ENCODE results near the gene IER3IP1. TPM values are rescaled to one million over a fixed set of nuclear protein-coding genes. Genes with fewer than 3 reads are reported as not detected.
"Not testable (repeated sequence)": the region's sequence is repeated elsewhere in the genome, so short reads cannot be mapped to it uniquely, and the experiment has no call there.

Gene IER3IP1
- total RNA-seq, 2 experiments from 2014 or later, result 1.5 to 2.3 TPM

DNA sequence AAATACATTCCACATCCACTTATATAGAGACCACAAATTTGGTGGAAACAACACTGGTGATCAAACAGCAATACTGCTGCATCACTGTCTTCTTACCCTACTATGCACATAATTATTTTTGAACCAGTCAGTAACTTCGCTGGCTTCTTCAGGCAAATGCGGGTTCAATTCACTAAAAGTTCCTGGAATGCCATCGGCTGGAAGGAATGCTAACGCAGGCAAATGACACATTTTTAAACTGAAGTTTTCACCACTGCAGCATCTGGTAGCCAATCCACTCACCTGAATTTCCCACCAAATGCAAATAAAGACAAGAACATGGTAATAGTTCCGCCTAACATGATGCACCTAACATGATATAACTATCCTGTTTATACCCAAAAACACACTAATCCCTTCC lies 15.9 kb downstream of the IER3IP1 start:
- H3K27ac Mint-ChIP-seq, result no peak overlapping the region
- peaks cover 36% of the 10 kb centered on the region for H3K4me1 Mint-ChIP-seq (ENCODE audit: low read depth)
- ChIA-PET CTCF (no interaction called here), POLR2A (no interaction called here)
- Histone ChIP-seq H3K27ac (ENCODE audit: low read depth in 1 of 2, low read length in 2 of 2) (no peak overlapping the region), H3K9me3 (ENCODE audit: control insufficient read depth in 1 of 2, insufficient read depth in 1 of 2, low read length in 2 of 2) (no peaks in the 10 kb centered on the region), H3K4me1 (ENCODE audit: insufficient read depth, low read length) (no peaks in the 10 kb centered on the region), H3K4me3 (ENCODE audit: low read length) (no peak overlapping the region), H3K36me3 (ENCODE audit: insufficient read depth, low read length) (no peaks in the 10 kb centered on the region), H3K27me3 (ENCODE audit: control insufficient read depth in 1 of 2, insufficient read depth in 2 of 2, low read length in 2 of 2) (no peaks in the 10 kb centered on the region)
- no peak overlapping the region for H3K4me3 Mint-ChIP-seq
- H3K9me3 Mint-ChIP-seq, result no peaks in the 10 kb centered on the region
- TF ChIP-seq, protein P1, sequence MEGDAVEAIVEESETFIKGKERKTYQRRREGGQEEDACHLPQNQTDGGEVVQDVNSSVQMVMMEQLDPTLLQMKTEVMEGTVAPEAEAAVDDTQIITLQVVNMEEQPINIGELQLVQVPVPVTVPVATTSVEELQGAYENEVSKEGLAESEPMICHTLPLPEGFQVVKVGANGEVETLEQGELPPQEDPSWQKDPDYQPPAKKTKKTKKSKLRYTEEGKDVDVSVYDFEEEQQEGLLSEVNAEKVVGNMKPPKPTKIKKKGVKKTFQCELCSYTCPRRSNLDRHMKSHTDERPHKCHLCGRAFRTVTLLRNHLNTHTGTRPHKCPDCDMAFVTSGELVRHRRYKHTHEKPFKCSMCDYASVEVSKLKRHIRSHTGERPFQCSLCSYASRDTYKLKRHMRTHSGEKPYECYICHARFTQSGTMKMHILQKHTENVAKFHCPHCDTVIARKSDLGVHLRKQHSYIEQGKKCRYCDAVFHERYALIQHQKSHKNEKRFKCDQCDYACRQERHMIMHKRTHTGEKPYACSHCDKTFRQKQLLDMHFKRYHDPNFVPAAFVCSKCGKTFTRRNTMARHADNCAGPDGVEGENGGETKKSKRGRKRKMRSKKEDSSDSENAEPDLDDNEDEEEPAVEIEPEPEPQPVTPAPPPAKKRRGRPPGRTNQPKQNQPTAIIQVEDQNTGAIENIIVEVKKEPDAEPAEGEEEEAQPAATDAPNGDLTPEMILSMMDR (IDR thresholded peaks at IDR 0.05), result no peak
- DNase-seq, result no peak
- H3K36me3 Mint-ChIP-seq (ENCODE audit: low read depth), result peaks cover 28% of the 10 kb centered on the region
- intact Hi-C loops (cut with DNase I, micrococcal nuclease), result no loop called here
- H3K27me3 Mint-ChIP-seq, result no peaks in the 10 kb centered on the region
- no peak for ATAC-seq (ENCODE audit: poor library complexity)

DNA sequence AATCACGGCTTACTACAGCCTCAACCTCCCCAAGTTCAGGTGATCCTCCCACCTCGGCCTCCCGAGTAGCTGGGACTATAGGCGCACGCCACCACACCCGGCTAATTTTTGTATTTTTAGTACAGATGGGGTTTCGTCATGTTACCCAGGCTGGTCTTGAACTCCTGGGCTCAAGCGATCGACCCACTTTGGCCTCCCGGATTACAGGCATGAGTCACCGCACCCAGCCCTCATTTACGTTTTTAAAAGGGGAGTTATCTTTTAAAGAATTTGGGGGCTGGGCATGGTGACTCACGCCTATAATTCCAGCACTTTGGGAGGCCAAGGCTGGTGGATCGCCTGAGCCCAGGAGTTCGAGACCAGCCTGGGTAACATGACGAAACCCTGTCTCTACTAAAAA lies 17.8 kb downstream of the IER3IP1 start:
- H3K27ac Mint-ChIP-seq; H3K27ac ChIP-seq (ENCODE audit: low read depth in 1 of 2, low read length in 2 of 2); H3K27me3 Mint-ChIP-seq; DNase-seq; POLR2A ChIA-PET; H3K36me3 ChIP-seq (ENCODE audit: insufficient read depth, low read length); H3K4me3 Mint-ChIP-seq; H3K27me3 ChIP-seq (ENCODE audit: control insufficient read depth in 1 of 2, insufficient read depth in 2 of 2, low read length in 2 of 2); ATAC-seq (ENCODE audit: poor library complexity); H3K4me1 ChIP-seq (ENCODE audit: insufficient read depth, low read length); H3K9me3 ChIP-seq (ENCODE audit: control insufficient read depth in 1 of 2, insufficient read depth in 1 of 2, low read length in 2 of 2); H3K4me3 ChIP-seq (ENCODE audit: low read length); CTCF ChIA-PET; H3K9me3 Mint-ChIP-seq: not testable (repeated sequence)
- Mint-ChIP-seq H3K4me1 (ENCODE audit: low read depth) (peaks cover 22% of the 10 kb centered on the region), H3K36me3 (ENCODE audit: low read depth) (peaks cover 32% of the 10 kb centered on the region)
- intact Hi-C loops (cut with DNase I, micrococcal nuclease), result loop anchor here in 1 of 2 experiments (10.0 kb wide), 2 partner anchors 244 to 776 kb away; partner anchors contain the start of genes KATNAL2, PIAS2 and SMAD2

DNA sequence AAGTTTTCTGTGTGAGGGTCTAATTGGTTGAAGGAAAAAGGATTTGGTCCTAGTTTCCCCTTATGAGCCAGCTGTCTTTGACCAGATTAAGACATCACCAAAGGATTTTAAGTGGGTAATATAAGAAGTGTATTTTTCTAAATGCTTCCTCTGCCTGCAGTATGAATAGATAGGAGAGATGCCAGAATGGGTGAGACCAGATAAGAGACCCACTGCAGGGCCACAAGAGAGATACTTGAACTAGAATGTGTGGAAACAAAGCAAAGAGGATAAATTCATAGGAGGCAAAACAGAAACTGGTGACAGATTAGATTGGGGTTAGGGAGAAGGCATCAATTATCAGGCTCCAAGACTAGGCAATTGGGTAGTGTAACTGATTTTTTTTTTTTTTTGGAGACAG lies 24.7 kb downstream of the IER3IP1 start:
- intact Hi-C loops (cut with DNase I, micrococcal nuclease), result loop anchor here in 1 of 2 experiments (2.0 to 10.0 kb wide), 3 partner anchors 25 to 783 kb away; partner anchors contain the start of genes IER3IP1, KATNAL2, PIAS2 and SMAD2
- POLR2A ChIA-PET, result interaction anchor here (1.0 to 2.2 kb wide), 2 partner anchors 18 to 234 kb away, joined by 3 to 19 read pairs; partner anchors contain the start of genes KATNAL2 and PIAS2
- H3K27me3 ChIP-seq (ENCODE audit: control insufficient read depth in 1 of 2, insufficient read depth in 2 of 2, low read length in 2 of 2), result no peaks in the 10 kb centered on the region
- TF ChIP-seq, protein P1 (IDR thresholded peaks at IDR 0.05), result no peak
- ATAC-seq (ENCODE audit: poor library complexity) (no peak), DNase-seq (no peak)
- H3K36me3 ChIP-seq (ENCODE audit: insufficient read depth, low read length), result peaks cover 9% of the 10 kb centered on the region
- no peaks in the 10 kb centered on the region for H3K27me3 Mint-ChIP-seq
- peaks cover 26% of the 10 kb centered on the region for H3K36me3 Mint-ChIP-seq (ENCODE audit: low read depth)
- H3K4me1 Mint-ChIP-seq (ENCODE audit: low read depth), result peaks cover 50% of the 10 kb centered on the region
- H3K27ac ChIP-seq (ENCODE audit: low read depth in 1 of 2, low read length in 2 of 2), result peak overlapping the region; percentile 74 to 76
- peak overlapping the region; percentile 95 for H3K27ac Mint-ChIP-seq
- peak overlapping the region; percentile 98 for H3K4me3 Mint-ChIP-seq
- peak overlapping the region; percentile 80 for H3K4me3 ChIP-seq (ENCODE audit: low read length)
- H3K9me3 ChIP-seq (ENCODE audit: control insufficient read depth in 1 of 2, insufficient read depth in 1 of 2, low read length in 2 of 2), result no peaks in the 10 kb centered on the region
- H3K9me3 Mint-ChIP-seq, result no peaks in the 10 kb centered on the region
- CTCF ChIA-PET, result interaction anchor here (1.0 kb wide), 1 partner anchor 978 kb away, joined by 3 read pairs; a partner anchor contains a TSS
- peaks cover 25% of the 10 kb centered on the region for H3K4me1 ChIP-seq (ENCODE audit: insufficient read depth, low read length)

All from CD4-positive, alpha-beta T cell (primary cell).